GM10266 (cell line): ENCODE results near the gene RTL10.

Experiments used
- DNase-seq: peaks from one replicate; pipeline ENCODE4 v3.0.0; 2012; ENCODE audit errors: extremely low spot score
- CTCF ChIP-seq: IDR thresholded peaks from 2 replicates; pipeline ENCODE4 v1.5.1; 2012; ENCODE audit warnings: mild to moderate bottlenecking, low read depth; ENCODE audit not compliant: control insufficient read depth, insufficient read depth; ENCODE audit errors: missing control alignments

RTL10 gene

GRCh38 chr22:19878461-19879245, 24.0 kb upstream of the RTL10 start:
- no peak for DNase-seq
- TF ChIP-seq CTCF, result no peak

- TF ChIP-seq CTCF, result no peak
- DNase-seq, result no peak
Observed at GRCh38 chr22:19877626-19878339, 23.1 kb upstream of the RTL10 start.

GRCh38 chr22:19876941-19877625, 22.4 kb upstream of the RTL10 start:
- TF ChIP-seq CTCF, result no peak
- DNase-seq, result no peak

- TF ChIP-seq CTCF, result no peak
- no peak for DNase-seq
Observed at GRCh38 chr22:19876314-19876940, 21.8 kb upstream of the RTL10 start.

- DNase-seq, result no peak
- no peak for TF ChIP-seq CTCF
Observed at GRCh38 chr22:19875531-19876313, 21.0 kb upstream of the RTL10 start.

- no peak for DNase-seq
- no peak for TF ChIP-seq CTCF
Observed at GRCh38 chr22:19875061-19875530, 20.4 kb upstream of the RTL10 start.
